ENCODE data around the gene AFAP1.

AFAP1 gene

GRCh38 chr4:7811536-7812191 is 128.0 kb downstream of the AFAP1 start:
- H3K4me1 ChIP-seq = peaks cover 0 to 22% (median 11%) of the 10 kb centered on the region in 4 donors
- TF ChIP-seq CTCF (IDR thresholded peaks at IDR 0.05) = no peak
- H3K27me3 ChIP-seq = no peaks in the 10 kb centered on the region
- peaks cover 10 to 63% (median 29%) of the 10 kb centered on the region in 3 donors for H3K36me3 ChIP-seq
- no peak overlapping the region for H3K4me3 ChIP-seq
- H3K9me3 ChIP-seq = no peaks in the 10 kb centered on the region
- intact Hi-C loops (cut with DNase I; ENCODE audit: low total_unique reads) = no loop called here
- DNase-seq = peak in 1 of 2 donors; percentile 51
- no peak overlapping the region for H3K27ac ChIP-seq

- TF ChIP-seq CTCF (IDR thresholded peaks at IDR 0.05) = no peak
- no peaks in the 10 kb centered on the region for H3K9me3 ChIP-seq
- H3K36me3 ChIP-seq = peaks cover 10 to 61% (median 26%) of the 10 kb centered on the region in 3 donors
- intact Hi-C loops (cut with DNase I; ENCODE audit: low total_unique reads) = no loop called here
- H3K27ac ChIP-seq = no peak overlapping the region
- H3K27me3 ChIP-seq = no peaks in the 10 kb centered on the region
- H3K4me3 ChIP-seq = no peak overlapping the region
- no peak for DNase-seq
- peaks cover 0 to 29% (median 18%) of the 10 kb centered on the region in 4 donors for H3K4me1 ChIP-seq
Observed at GRCh38 chr4:7810783-7811535, 128.7 kb downstream of the AFAP1 start.

DNA sequence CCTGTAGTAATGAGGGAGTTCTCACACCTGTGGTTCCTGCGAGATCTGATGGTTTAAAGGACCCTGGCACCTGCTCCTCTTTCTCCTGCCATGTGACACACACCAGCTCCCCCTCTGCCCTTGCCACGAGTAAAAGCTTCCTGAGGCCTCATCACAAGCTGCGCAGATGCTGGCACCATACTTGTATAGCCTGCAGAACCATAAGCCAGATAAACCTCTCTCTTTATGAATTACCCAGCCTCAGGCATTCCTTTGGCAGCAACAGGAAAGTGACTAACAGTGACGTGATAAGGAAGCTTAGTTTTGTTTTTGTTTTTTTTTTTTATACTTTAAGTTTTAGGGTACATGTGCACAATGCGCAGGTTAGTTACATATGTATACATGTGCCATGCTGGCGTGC is 130.9 kb downstream of the AFAP1 start:
- H3K27ac ChIP-seq = peak overlapping the region in 1 of 2 donors; percentile 75
- H3K4me1 ChIP-seq = peaks cover 0 to 50% (median 35%) of the 10 kb centered on the region in 4 donors
- intact Hi-C loops (cut with DNase I; ENCODE audit: low total_unique reads) = loop anchor here (10.0 kb wide), 2 partner anchors 66 to 126 kb away; partner anchors contain the start of gene AFAP1
- no peak for TF ChIP-seq CTCF (IDR thresholded peaks at IDR 0.05)
- DNase-seq = no peak
- no peaks in the 10 kb centered on the region for H3K27me3 ChIP-seq
- no peaks in the 10 kb centered on the region for H3K9me3 ChIP-seq
- H3K36me3 ChIP-seq = peaks cover 0 to 40% (median 8%) of the 10 kb centered on the region in 3 donors
- no peak overlapping the region for H3K4me3 ChIP-seq

DNA sequence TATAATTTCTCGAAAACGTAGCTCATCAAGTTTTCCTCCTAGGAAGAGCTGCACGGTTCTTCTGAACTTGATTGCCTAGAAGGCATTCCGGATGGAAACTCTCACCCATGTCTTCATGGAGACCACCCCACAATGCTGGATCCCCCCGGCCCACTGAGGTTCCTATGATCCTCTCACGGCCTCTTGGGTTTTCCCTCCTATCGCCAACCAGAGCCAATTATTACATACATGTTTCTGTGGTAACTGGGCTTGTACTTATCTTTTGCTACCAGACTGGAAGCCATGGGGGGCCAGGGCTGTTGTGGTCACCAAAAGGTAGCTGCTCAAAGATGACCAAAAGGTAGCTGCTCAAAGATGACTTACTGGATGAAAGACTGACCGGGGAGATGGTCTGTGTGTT is 131.5 kb downstream of the AFAP1 start:
- TF ChIP-seq CTCF (IDR thresholded peaks at IDR 0.05) = no peak
- no peak overlapping the region for H3K4me3 ChIP-seq
- H3K27me3 ChIP-seq = no peaks in the 10 kb centered on the region
- peaks cover 0 to 38% (median 4%) of the 10 kb centered on the region in 3 donors for H3K36me3 ChIP-seq
- peaks cover 0 to 50% (median 35%) of the 10 kb centered on the region in 4 donors for H3K4me1 ChIP-seq
- intact Hi-C loops (cut with DNase I; ENCODE audit: low total_unique reads) = loop anchor here (10.0 kb wide), 2 partner anchors 67 to 127 kb away; partner anchors contain the start of gene AFAP1
- peak overlapping the region; percentile 71 to 75 for H3K27ac ChIP-seq
- H3K9me3 ChIP-seq = no peaks in the 10 kb centered on the region
- DNase-seq = peak in 1 of 2 donors; percentile 12

- Histone ChIP-seq H3K36me3 (peaks cover 0 to 31% (median 2%) of the 10 kb centered on the region in 3 donors), H3K27me3 (no peaks in the 10 kb centered on the region), H3K27ac (peak overlapping the region; percentile 71 to 75), H3K4me3 (no peak overlapping the region), H3K4me1 (peaks cover 0 to 50% (median 35%) of the 10 kb centered on the region in 4 donors), H3K9me3 (no peaks in the 10 kb centered on the region)
- intact Hi-C loops (cut with DNase I; ENCODE audit: low total_unique reads) = loop anchor here (10.0 kb wide), 2 partner anchors 67 to 127 kb away; partner anchors contain the start of gene AFAP1
- DNase-seq = no peak
- no peak for TF ChIP-seq CTCF (IDR thresholded peaks at IDR 0.05)
Observed at GRCh38 chr4:7807351-7807921, 132.2 kb downstream of the AFAP1 start.
